Activated CD4-positive, alpha-beta T cell treated with anti-CD3 and anti-CD28 coated beads, Interleukin-2, amount 10 ng/mL, durations not matched to agents 7 days and 5 days (primary cell): Measurements from ENCODE around the gene TXNDC11. TPM values are rescaled to one million over a fixed set of nuclear protein-coding genes. Genes with fewer than 3 reads are reported as not detected.

Experiments used
- CTCF ChIA-PET: fragments of 350-600 bp; sonication (Branson Sonifier 250); formaldehyde crosslinking; loops from one replicate; lab custom pipeline; 2021; ENCODE audit warnings: antibody characterized with exemption; lab: Charles Lee
- POLR2A ChIA-PET: fragments of 350-600 bp; sonication (Branson Sonifier 250); formaldehyde crosslinking; loops from one replicate; lab custom pipeline; 2021; ENCODE audit warnings: antibody characterized with exemption; lab: Charles Lee
- DNase-seq: peaks from one replicate; pipeline ENCODE4 v3.0.0-alpha.2; 2020
- H3K27ac Mint-ChIP-seq: one replicate; pipeline ENCODE4 v1.8.0; 2021; ENCODE audit warnings: mild to moderate bottlenecking, moderate library complexity, mixed read lengths
- H3K27me3 Mint-ChIP-seq: one replicate; pipeline ENCODE4 v1.8.0; 2021; ENCODE audit warnings: mixed read lengths
- H3K36me3 Mint-ChIP-seq: one replicate; pipeline ENCODE4 v1.8.0; 2021; ENCODE audit warnings: low read depth, mixed read lengths
- H3K4me1 Mint-ChIP-seq: one replicate; pipeline ENCODE4 v1.8.0; 2021; ENCODE audit warnings: mixed read lengths
- H3K4me3 Mint-ChIP-seq: one replicate; pipeline ENCODE4 v1.8.0; 2021; ENCODE audit warnings: mild to moderate bottlenecking, moderate library complexity, mixed read lengths
- H3K9me3 Mint-ChIP-seq: one replicate; pipeline ENCODE4 v1.8.0; 2021; ENCODE audit warnings: mixed read lengths
- total RNA-seq, 2 experiments: library from RNA; stranded (reverse); gene quantifications; one replicate each; pipeline ENCODE4 v1.2.3, GENCODE V29; 2021

TXNDC11 gene
- total RNA-seq, 2 experiments from 2014 or later: 38.5 to 42.7 TPM

- H3K9me3 Mint-ChIP-seq: no peaks in the 10 kb centered on the region
These were observed 30.5 kb downstream of the TXNDC11 start for GRCh38 chr16:11712122-11712521.

DNA sequence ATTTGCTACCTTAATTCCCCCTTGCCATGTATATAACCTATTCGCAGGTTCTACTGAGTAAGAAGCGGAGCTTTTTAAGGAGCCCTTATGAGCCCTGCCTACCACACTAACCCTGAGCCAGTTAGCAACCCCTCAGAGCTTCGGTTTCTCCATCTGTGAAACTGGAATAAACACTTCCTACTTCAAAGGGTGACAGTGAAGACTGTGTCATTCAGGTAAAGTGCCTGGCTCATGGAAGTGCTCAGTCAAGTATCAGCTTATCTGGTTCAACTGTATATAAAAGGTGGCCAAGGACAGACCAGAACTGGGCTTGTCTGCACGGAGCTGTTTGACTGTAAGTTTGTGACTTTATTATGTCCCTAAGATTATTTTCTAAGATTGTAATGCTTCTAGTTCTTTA is 31.0 kb downstream of the TXNDC11 start:
- Mint-ChIP-seq H3K4me1 (peaks cover 6% of the 10 kb centered on the region), H3K4me3 (no peak overlapping the region), H3K27ac (no peak overlapping the region), H3K27me3 (no peaks in the 10 kb centered on the region), H3K9me3 (no peaks in the 10 kb centered on the region), H3K36me3 (peaks cover 39% of the 10 kb centered on the region)
- DNase-seq: no peak
- CTCF ChIA-PET: interaction anchor here (1.2 kb wide), 1 partner anchor 189 kb away, joined by 3 read pairs; no protein-coding TSS in a partner anchor
- POLR2A ChIA-PET: no interaction called here

More at GRCh38 chr16:11712122-11712521, 30.5 kb downstream of the TXNDC11 start:
- CTCF ChIA-PET: interaction anchor here (1.2 kb wide), 1 partner anchor 190 kb away, joined by 3 read pairs; no protein-coding TSS in a partner anchor
- no peak for DNase-seq
- H3K4me1 Mint-ChIP-seq: peaks cover 6% of the 10 kb centered on the region
- POLR2A ChIA-PET: no interaction called here
- H3K4me3 Mint-ChIP-seq: no peak overlapping the region
- no peak overlapping the region for H3K27ac Mint-ChIP-seq
- H3K27me3 Mint-ChIP-seq: no peaks in the 10 kb centered on the region
- H3K36me3 Mint-ChIP-seq: peaks cover 40% of the 10 kb centered on the region

DNA sequence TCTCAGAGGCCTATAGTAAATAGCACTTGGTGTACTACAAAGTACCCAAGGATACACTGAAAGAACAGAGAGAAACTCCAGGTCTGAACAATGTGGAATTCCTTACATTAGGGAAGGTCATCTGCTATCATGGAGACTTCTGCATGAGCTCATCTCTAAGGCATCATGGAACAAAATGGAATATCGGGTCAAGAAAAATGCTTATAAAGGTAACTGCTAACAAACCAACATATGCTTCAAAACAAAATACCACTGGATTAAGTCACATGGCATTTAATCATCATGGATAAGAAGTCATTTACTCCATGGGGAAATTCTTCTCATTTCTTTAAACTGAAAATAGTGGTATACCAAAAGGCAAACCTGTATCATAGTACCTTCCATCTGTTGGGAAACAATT is 34.2 kb downstream of the TXNDC11 start:
- DNase-seq: no peak

GRCh38 chr16:11707679-11708197 is 34.9 kb downstream of the TXNDC11 start:
- POLR2A ChIA-PET: interaction anchor here (0.7 kb wide), 1 partner anchor 749 kb away, joined by 8 read pairs; no protein-coding TSS in a partner anchor
- peaks cover 50% of the 10 kb centered on the region for H3K36me3 Mint-ChIP-seq
- CTCF ChIA-PET: interaction anchor here (0.6 to 1.7 kb wide), 5 partner anchors 27 to 296 kb away, joined by 3 to 4 read pairs (median 3); partner anchors contain the start of gene ZC3H7A
- peaks cover 5% of the 10 kb centered on the region for H3K4me1 Mint-ChIP-seq
- no peaks in the 10 kb centered on the region for H3K27me3 Mint-ChIP-seq
- H3K9me3 Mint-ChIP-seq: no peaks in the 10 kb centered on the region
- DNase-seq: no peak
- H3K4me3 Mint-ChIP-seq: no peak overlapping the region
- no peak overlapping the region for H3K27ac Mint-ChIP-seq

More for the DNA sequence above, 34.2 kb downstream of the TXNDC11 start:
- no peaks in the 10 kb centered on the region for H3K9me3 Mint-ChIP-seq
- H3K27me3 Mint-ChIP-seq: no peaks in the 10 kb centered on the region
- H3K36me3 Mint-ChIP-seq: peaks cover 44% of the 10 kb centered on the region
- CTCF ChIA-PET: interaction anchor here (0.8 to 1.3 kb wide), 2 partner anchors 26 to 296 kb away, joined by 3 read pairs; no protein-coding TSS in a partner anchor
- no peak overlapping the region for H3K4me3 Mint-ChIP-seq
- H3K4me1 Mint-ChIP-seq: peaks cover 5% of the 10 kb centered on the region
- H3K27ac Mint-ChIP-seq: no peak overlapping the region
- POLR2A ChIA-PET: interaction anchor here (0.7 kb wide), 1 partner anchor 750 kb away, joined by 8 read pairs; no protein-coding TSS in a partner anchor

GRCh38 chr16:11706180-11706742 is 36.4 kb downstream of the TXNDC11 start:
- peaks cover 47% of the 10 kb centered on the region for H3K36me3 Mint-ChIP-seq
- H3K4me3 Mint-ChIP-seq: no peak overlapping the region
- DNase-seq: no peak
- no peaks in the 10 kb centered on the region for H3K9me3 Mint-ChIP-seq
- ChIA-PET CTCF (interaction anchor here (1.7 kb wide), 1 partner anchor 174 kb away, joined by 4 read pairs; no protein-coding TSS in a partner anchor), POLR2A (no interaction called here)
- H3K27me3 Mint-ChIP-seq: no peaks in the 10 kb centered on the region
- H3K27ac Mint-ChIP-seq: no peak overlapping the region
- peaks cover 8% of the 10 kb centered on the region for H3K4me1 Mint-ChIP-seq

DNA sequence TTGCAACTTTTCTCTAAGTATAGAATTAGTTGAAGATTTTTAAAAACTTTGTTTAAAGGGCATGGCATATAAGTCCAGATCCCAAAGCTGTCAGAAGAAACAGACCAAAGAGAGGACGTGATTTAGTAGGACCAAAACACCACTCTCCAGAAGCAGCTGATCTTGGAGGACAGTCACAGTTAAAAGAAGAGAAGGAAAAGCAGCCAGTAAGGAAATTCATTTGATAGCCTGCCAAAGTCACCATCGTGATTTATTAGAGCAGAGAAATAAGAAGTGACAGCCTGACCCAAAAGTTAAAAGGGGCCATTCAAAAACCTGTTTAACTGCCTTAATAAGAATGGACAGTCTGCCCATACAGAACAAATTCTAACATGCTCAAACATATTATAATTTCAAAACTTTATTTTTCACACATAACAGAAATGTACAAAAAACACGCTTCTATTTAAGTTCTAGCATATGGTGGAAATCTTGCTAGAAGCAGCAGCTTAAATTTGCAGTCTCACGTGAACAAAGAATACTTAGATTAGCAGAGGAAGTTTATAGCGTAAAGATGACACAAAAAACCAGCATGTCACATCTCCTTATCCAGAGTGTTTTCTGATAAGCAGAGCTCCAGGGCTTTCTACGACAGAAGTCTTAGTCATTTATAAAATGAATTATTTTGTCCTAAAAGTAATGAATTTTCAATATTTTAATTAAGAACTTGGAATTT is 37.2 kb downstream of the TXNDC11 start:
- peaks cover 12% of the 10 kb centered on the region for H3K4me1 Mint-ChIP-seq
- H3K27ac Mint-ChIP-seq: no peak overlapping the region
- DNase-seq: no peak
- H3K4me3 Mint-ChIP-seq: no peak overlapping the region
- CTCF ChIA-PET: no interaction called here
- no peaks in the 10 kb centered on the region for H3K9me3 Mint-ChIP-seq
- peaks cover 49% of the 10 kb centered on the region for H3K36me3 Mint-ChIP-seq
- no peaks in the 10 kb centered on the region for H3K27me3 Mint-ChIP-seq
- POLR2A ChIA-PET: no interaction called here

- H3K27me3 Mint-ChIP-seq: no peaks in the 10 kb centered on the region
- POLR2A ChIA-PET: no interaction called here
- H3K4me3 Mint-ChIP-seq: no peak overlapping the region
- H3K27ac Mint-ChIP-seq: no peak overlapping the region
- H3K36me3 Mint-ChIP-seq: peaks cover 69% of the 10 kb centered on the region
- no peaks in the 10 kb centered on the region for H3K9me3 Mint-ChIP-seq
- CTCF ChIA-PET: interaction anchor here (0.5 kb wide), 1 partner anchor 439 kb away, joined by 3 read pairs; no protein-coding TSS in a partner anchor
- peaks cover 52% of the 10 kb centered on the region for H3K4me1 Mint-ChIP-seq
- no peak for DNase-seq
These were observed 42.2 kb downstream of the TXNDC11 start for GRCh38 chr16:11700264-11701029.

DNA sequence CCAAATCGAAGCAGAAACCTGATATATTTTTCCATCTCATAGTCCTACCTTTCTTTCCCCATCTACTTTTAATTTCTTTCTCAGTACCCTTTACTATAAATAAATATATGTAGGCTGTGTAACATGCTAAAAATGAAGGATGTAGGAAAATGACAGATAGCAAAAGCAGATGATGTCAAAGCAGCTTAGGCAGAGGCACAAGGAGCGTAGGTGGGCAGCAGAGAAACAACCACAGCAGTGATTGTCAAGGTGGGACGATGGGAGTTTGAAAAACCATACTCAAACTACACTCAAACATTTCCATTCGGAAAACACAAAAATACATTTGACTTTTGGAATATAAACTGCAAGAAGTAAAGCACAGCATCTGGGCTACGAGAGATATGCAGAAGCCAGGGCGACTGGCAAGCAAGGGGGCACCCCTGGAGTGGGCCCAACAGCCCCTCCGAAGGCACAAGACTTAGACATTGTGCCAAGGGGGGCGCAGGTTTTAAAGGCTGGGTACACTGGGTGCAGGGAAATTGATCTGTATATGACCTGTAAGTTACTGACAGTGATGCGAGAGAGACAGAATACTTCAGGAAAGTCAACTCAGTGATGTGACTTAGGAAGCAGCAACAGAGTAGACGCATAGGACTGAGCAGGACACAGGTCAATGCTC is 43.3 kb downstream of the TXNDC11 start:
- DNase-seq: no peak
- H3K4me1 Mint-ChIP-seq: peaks cover 54% of the 10 kb centered on the region
- ChIA-PET POLR2A (no interaction called here), CTCF (interaction anchor here (1.5 kb wide), 1 partner anchor 20 kb away, joined by 3 read pairs; no protein-coding TSS in a partner anchor)
- H3K27me3 Mint-ChIP-seq: no peaks in the 10 kb centered on the region
- peaks cover 65% of the 10 kb centered on the region for H3K36me3 Mint-ChIP-seq
- H3K4me3 Mint-ChIP-seq: no peak overlapping the region
- peak overlapping the region; percentile 37 for H3K27ac Mint-ChIP-seq
- H3K9me3 Mint-ChIP-seq: no peaks in the 10 kb centered on the region

- peaks cover 56% of the 10 kb centered on the region for H3K36me3 Mint-ChIP-seq
- H3K4me3 Mint-ChIP-seq: no peak overlapping the region
- POLR2A ChIA-PET: interaction anchor here (0.5 kb wide), 1 partner anchor 20 kb away, joined by 3 read pairs; no protein-coding TSS in a partner anchor
- DNase-seq: peak; percentile 32
- H3K9me3 Mint-ChIP-seq: no peaks in the 10 kb centered on the region
- H3K27me3 Mint-ChIP-seq: no peaks in the 10 kb centered on the region
- H3K4me1 Mint-ChIP-seq: peaks cover 52% of the 10 kb centered on the region
- H3K27ac Mint-ChIP-seq: peak overlapping the region; percentile 25
- CTCF ChIA-PET: interaction anchor here (0.9 to 1.7 kb wide), 5 partner anchors 9 to 746 kb away, joined by 3 to 5 read pairs (median 3); no protein-coding TSS in a partner anchor
These were observed 44.4 kb downstream of the TXNDC11 start for GRCh38 chr16:11698271-11698689.

DNA sequence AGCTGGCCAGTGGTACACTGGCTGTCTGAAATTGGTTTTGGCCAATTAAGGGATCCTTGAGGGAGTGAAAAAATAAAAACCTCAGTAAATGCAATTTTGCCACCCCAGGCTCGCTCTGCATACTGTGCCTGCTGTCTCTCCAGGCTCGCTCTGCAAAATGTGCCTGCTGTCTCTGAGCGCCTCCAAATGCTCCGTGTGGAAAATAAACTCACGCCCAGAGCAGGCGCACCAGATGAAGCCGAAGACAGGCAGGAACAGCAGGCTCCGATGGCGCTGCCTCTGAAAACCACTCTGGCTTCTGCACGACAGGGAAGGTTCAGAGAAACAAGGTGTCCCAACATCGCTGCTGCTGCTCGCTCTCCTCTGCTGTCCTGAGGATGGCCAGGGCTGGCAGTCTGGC is 45.3 kb downstream of the TXNDC11 start:
- Mint-ChIP-seq H3K27me3 (no peaks in the 10 kb centered on the region), H3K4me1 (peaks cover 52% of the 10 kb centered on the region), H3K27ac (peak overlapping the region; percentile 75), H3K36me3 (peaks cover 58% of the 10 kb centered on the region), H3K9me3 (no peaks in the 10 kb centered on the region), H3K4me3 (no peak overlapping the region)
- ChIA-PET CTCF (interaction anchor here (1.4 to 1.7 kb wide), 2 partner anchors 18 to 165 kb away, joined by 3 to 4 read pairs; no protein-coding TSS in a partner anchor), POLR2A (no interaction called here)
- no peak for DNase-seq

GRCh38 chr16:11696266-11697012 is 46.2 kb downstream of the TXNDC11 start:
- no peaks in the 10 kb centered on the region for H3K27me3 Mint-ChIP-seq
- DNase-seq: no peak
- CTCF ChIA-PET: no interaction called here
- peaks cover 61% of the 10 kb centered on the region for H3K36me3 Mint-ChIP-seq
- peaks cover 49% of the 10 kb centered on the region for H3K4me1 Mint-ChIP-seq
- H3K9me3 Mint-ChIP-seq: no peaks in the 10 kb centered on the region
- H3K4me3 Mint-ChIP-seq: no peak overlapping the region
- H3K27ac Mint-ChIP-seq: peak overlapping the region; percentile 75
- POLR2A ChIA-PET: no interaction called here
